Liver (tissue), 9 donors: ENCODE results near the gene EFHD2. TPM values are rescaled to one million over a fixed set of nuclear protein-coding genes. Genes with fewer than 3 reads are reported as not detected.

Experiments
- DNase-seq: peaks from one replicate; pipeline ENCODE4 v3.0.0-alpha.2; 2017; ENCODE audit warnings: low spot score
- H3K27ac ChIP-seq, 2 donors: one replicate each; pipeline ENCODE4 v1.7.0; 2013; ENCODE audit warnings: inconsistent platforms in 2 of 2, low read length in 2 of 2, control low read depth in 1 of 2, low read depth in 1 of 2, mild to moderate bottlenecking in 1 of 2
- H3K27me3 ChIP-seq, 4 donors: one replicate each; pipeline versions ENCODE4 v1.6.1 to v1.7.0; 2013; ENCODE audit warnings: low read length in 3 of 4, inconsistent platforms in 1 of 4, mild to moderate bottlenecking in 1 of 4, moderate library complexity in 1 of 4; ENCODE audit not compliant: control insufficient read depth in 4 of 4, insufficient read depth in 4 of 4
- H3K36me3 ChIP-seq, 4 donors: one replicate each; pipeline versions ENCODE4 v1.6.1 to v1.7.0; 2013; ENCODE audit warnings: low read length in 3 of 4, mild to moderate bottlenecking in 3 of 4, low read depth in 1 of 4, moderate library complexity in 1 of 4; ENCODE audit not compliant: control insufficient read depth in 4 of 4, insufficient read depth in 3 of 4
- H3K4me1 ChIP-seq, 4 donors: one replicate each; pipeline versions ENCODE4 v1.6.1 to v1.7.0; 2013; ENCODE audit warnings: low read length in 3 of 4, mild to moderate bottlenecking in 3 of 4, moderate library complexity in 1 of 4; ENCODE audit not compliant: control insufficient read depth in 4 of 4, insufficient read depth in 4 of 4
- H3K4me3 ChIP-seq, 3 donors: one replicate each; pipeline versions ENCODE4 v1.6.1 to v1.7.0; 2013; ENCODE audit warnings: low read length in 3 of 3, control low read depth in 1 of 3, low read depth in 1 of 3, mild to moderate bottlenecking in 1 of 3
- H3K9ac ChIP-seq, 2 donors: one replicate each; pipeline ENCODE4 v1.7.0; 2013; ENCODE audit warnings: low read length in 2 of 2, mild to moderate bottlenecking in 2 of 2, moderate library complexity in 2 of 2, control low read depth in 1 of 2, low read depth in 1 of 2
- H3K9me3 ChIP-seq, 4 donors: one replicate each; pipeline versions ENCODE4 v1.6.1 to v1.7.0; 2013; ENCODE audit warnings: low read length in 3 of 4; ENCODE audit not compliant: control insufficient read depth in 4 of 4
- ATF3 ChIP-seq: IDR thresholded peaks from 2 replicates; pipeline ENCODE4 v1.6.1; 2016; ENCODE audit warnings: antibody characterized with exemption
- CTCF ChIP-seq: fragments of 150-350 bp; IDR thresholded peaks from 2 replicates; pipeline ENCODE4 v1.5.1; 2017; ENCODE audit warnings: improper control_type of control experiment, low read depth, low read length; ENCODE audit not compliant: missing input control
- EGR1 ChIP-seq, 2 donors: IDR thresholded peaks; 2 replicates each; pipeline ENCODE4 v1.6.1; 2016 to 2018; ENCODE audit warnings: antibody characterized with exemption in 2 of 2, low read depth in 2 of 2
- FOXA1 ChIP-seq: IDR thresholded peaks from 2 replicates; pipeline ENCODE4 v1.6.1; 2016; ENCODE audit warnings: antibody characterized with exemption
- FOXA2 ChIP-seq: IDR thresholded peaks from 2 replicates; pipeline ENCODE4 v1.6.1; 2016; ENCODE audit warnings: antibody characterized with exemption
- GABPA ChIP-seq, 2 donors: IDR thresholded peaks in 1 of 2; conservative IDR thresholded peaks in 1 of 2; 2 replicates each; pipeline ENCODE4 v1.6.1; 2016; ENCODE audit warnings: antibody characterized with exemption in 2 of 2, mild to moderate bottlenecking in 1 of 2, moderate library complexity in 1 of 2
- HNF4A ChIP-seq, 2 donors: conservative IDR thresholded peaks; 2 replicates each; pipeline ENCODE4 v1.6.1; 2016; ENCODE audit warnings: antibody characterized with exemption in 2 of 2, mild to moderate bottlenecking in 2 of 2
- HNF4G ChIP-seq: IDR thresholded peaks from 2 replicates; pipeline ENCODE4 v1.6.1; 2016; ENCODE audit warnings: antibody characterized with exemption
- JUND ChIP-seq, 2 donors: IDR thresholded peaks; 2 replicates each; pipeline ENCODE4 v1.6.1; 2016; ENCODE audit warnings: antibody characterized with exemption in 2 of 2
- MAX ChIP-seq: IDR thresholded peaks from 2 replicates; pipeline ENCODE4 v1.6.1; 2016; ENCODE audit warnings: antibody characterized with exemption
- NR2F2 ChIP-seq: IDR thresholded peaks from 2 replicates; pipeline ENCODE4 v1.6.1; 2016; ENCODE audit warnings: antibody characterized with exemption
- RAD21 ChIP-seq, 2 donors: IDR thresholded peaks; 2 replicates each; pipeline ENCODE4 v1.6.1; 2016; ENCODE audit warnings: antibody characterized with exemption in 2 of 2, mild to moderate bottlenecking in 2 of 2
- REST ChIP-seq: IDR thresholded peaks from 2 replicates; pipeline ENCODE4 v1.6.1; 2016; ENCODE audit warnings: antibody characterized with exemption, mild to moderate bottlenecking
- RXRA ChIP-seq, 2 donors: IDR thresholded peaks; 2 replicates each; pipeline ENCODE4 v1.6.1; 2017 to 2018; ENCODE audit warnings: antibody characterized with exemption in 2 of 2, mild to moderate bottlenecking in 1 of 2
- TAF1 ChIP-seq: conservative IDR thresholded peaks from 2 replicates; pipeline ENCODE4 v1.6.1; 2016; ENCODE audit warnings: antibody characterized with exemption, mild to moderate bottlenecking
- YY1 ChIP-seq: IDR thresholded peaks from 2 replicates; pipeline ENCODE4 v1.6.1; 2016; ENCODE audit warnings: antibody characterized with exemption, mild to moderate bottlenecking
- WGBS: extraction: QIAGEN DNeasy Blood & Tissue Kit; methylation state at CpG from one replicate; pipeline ENCODE4 v1.1.7; 2013; 5-methylcytosine and 5-hydroxymethylcytosine counted together
- polyA plus RNA-seq, 2 donors: library from polyadenylated mRNA; stranded (reverse) in 1 of 2; unstranded in 1 of 2; fragments of 200-250 nt in 1 of 2; fragments of >200 nt in 1 of 2; fragmentation: Nextera tagmentation in 1 of 2; extraction: Ambion mirVana in 1 of 2; gene quantifications; one replicate each; pipeline versions ENCODE4 v1.2.1 to v1.2.3, GENCODE V29; 2013 to 2015
- total RNA-seq, 2 donors: library from RNA; depleted of rRNA; stranded (reverse); fragments of >200 nt; gene quantifications; one replicate each; pipeline ENCODE4 v1.2.3, GENCODE V29; 2014
- donor health status: healthy.
- donor health status: healthy.
- donor health status: healthy.
- donor health status: healthy.
- donor health status: healthy.

EFHD2 gene
- total and polyA plus RNA-seq, 4 donors = 7.4 to 23.0 (median 11.7) TPM

- WGBS = 95% methylated on average over 10 of the region's 10 CpGs
- Histone ChIP-seq H3K36me3 (peaks cover 0 to 5% (median 1%) of the 10 kb centered on the region in 4 donors), H3K4me1 (peaks cover 0 to 30% (median 23%) of the 10 kb centered on the region in 4 donors)
Observed at GRCh38 chr1:15425521-15425920, 15.8 kb downstream of the EFHD2 start.

GRCh38 chr1:15425958-15426357 lies 16.3 kb downstream of the EFHD2 start:
- H3K4me1 ChIP-seq = peaks cover 0 to 26% (median 20%) of the 10 kb centered on the region in 4 donors
- H3K4me3 ChIP-seq = no peak overlapping the region
- no peaks in the 10 kb centered on the region for H3K27me3 ChIP-seq
- H3K9ac ChIP-seq = no peak overlapping the region
- no peaks in the 10 kb centered on the region for H3K9me3 ChIP-seq
- H3K27ac ChIP-seq = no peak overlapping the region
- peaks cover 0 to 5% (median 1%) of the 10 kb centered on the region in 4 donors for H3K36me3 ChIP-seq
- TF ChIP-seq MAX (no peak), NR2F2 (no peak), YY1 (no peak), JUND (IDR thresholded peaks at IDR 0.05) (no peak), RXRA (IDR thresholded peaks at IDR 0.05) (no peak), EGR1 (IDR thresholded peaks at IDR 0.05; ENCODE audit: low read depth in 2 of 2) (no peak), FOXA1 (no peak), TAF1 (no peak), RAD21 (IDR thresholded peaks at IDR 0.05) (no peak), FOXA2 (no peak), HNF4A (conservative IDR thresholded peaks at IDR 0.05) (no peak), REST (no peak), CTCF (no peak), GABPA (IDR thresholded peaks at IDR 0.05 in 1 of 2, conservative IDR thresholded peaks at IDR 0.05 in 1 of 2) (no peak)
- DNase-seq = no peak
- WGBS = 89% methylated on average over 6 of the region's 6 CpGs

More at GRCh38 chr1:15425521-15425920, 15.8 kb downstream of the EFHD2 start:
- Histone ChIP-seq H3K9me3 (no peaks in the 10 kb centered on the region), H3K4me3 (no peak overlapping the region), H3K27me3 (no peaks in the 10 kb centered on the region), H3K9ac (no peak overlapping the region), H3K27ac (no peak overlapping the region)
- no peak for DNase-seq
- TF ChIP-seq RXRA (IDR thresholded peaks at IDR 0.05) (no peak), ATF3 (no peak), HNF4G (no peak), FOXA1 (no peak)
